ENCODE measurements around the gene AHNAK2.

Gene AHNAK2

DNA sequence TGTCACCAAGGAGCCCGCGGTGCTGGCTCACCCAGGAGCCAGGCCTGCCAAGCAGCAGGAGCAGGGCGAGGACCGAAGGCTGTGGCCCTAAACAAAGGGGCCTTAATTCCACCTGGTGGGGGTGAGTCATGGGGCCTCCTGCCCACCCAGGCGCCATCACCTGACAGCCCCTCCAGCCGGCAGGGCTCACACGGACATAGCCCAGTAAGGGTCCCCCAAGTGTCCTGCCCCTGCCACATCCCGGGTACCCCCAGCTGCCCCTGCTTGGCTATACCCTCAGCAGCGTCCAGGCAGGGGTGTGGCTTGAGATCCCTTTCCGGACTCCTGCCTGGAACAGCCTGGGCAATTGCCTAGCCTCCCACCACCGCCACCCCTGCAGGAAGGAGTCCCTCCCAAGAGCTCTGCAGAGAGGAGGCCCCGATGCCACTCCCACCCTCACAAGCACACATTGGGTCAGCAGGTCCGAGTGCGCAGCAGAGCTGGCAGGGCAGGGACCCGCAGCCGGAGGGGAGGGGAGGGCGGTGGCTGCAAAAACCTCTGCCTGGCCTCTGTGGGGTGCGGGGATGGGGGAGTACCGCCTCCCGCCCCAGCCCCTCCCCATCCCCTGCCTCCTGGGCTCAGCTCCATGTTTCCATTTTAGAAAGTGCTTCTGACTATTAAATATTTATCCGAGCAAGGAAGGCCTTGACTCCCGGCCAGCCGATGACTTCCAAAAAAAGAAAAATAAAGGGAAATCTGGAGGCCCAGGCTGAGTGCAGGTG is 4.6 kb downstream of the AHNAK2 start (continued):
- TF ChIP-seq ZNF629 (tag by site-specific recombination; IDR thresholded peaks at IDR 0.05), result peak; percentile 39; the same call in 1 of the 2 replicates

DNA sequence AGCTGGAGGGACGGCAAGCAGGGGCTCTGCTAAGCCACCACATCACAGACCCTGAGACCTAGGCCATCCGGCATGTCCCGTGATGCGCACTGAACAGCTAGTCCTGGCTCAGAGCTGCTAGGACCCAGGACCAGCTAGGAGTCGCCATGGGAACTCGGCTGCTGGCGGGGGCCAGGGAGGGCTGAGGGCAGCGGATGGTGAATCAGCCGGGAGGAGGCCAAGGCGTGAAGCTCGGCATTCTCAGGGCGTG is 5.1 kb downstream of the AHNAK2 start:
- H3K9me3 ChIP-seq (ENCODE audit: control insufficient read depth, insufficient read depth, low read depth, low read length), result no peaks in the 10 kb centered on the region
- CTCF ChIA-PET, result interaction anchor here (0.6 to 5.9 kb wide), 6 partner anchors 63 to 203 kb away, joined by 3 to 109 read pairs (median 6); no protein-coding TSS in a partner anchor
- peaks cover 16% of the 10 kb centered on the region for H3K4me1 ChIP-seq (ENCODE audit: control insufficient read depth, insufficient read depth, low read length)
- POLR2A ChIA-PET, result interaction anchor here (0.5 to 3.4 kb wide), 7 partner anchors 12 to 204 kb away, joined by 3 to 16 read pairs (median 4); partner anchors contain the start of genes CDCA4 and CLBA1
- H3K27ac ChIP-seq (ENCODE audit: extremely low read depth, low read depth, low read length), result no peak overlapping the region
- no peaks in the 10 kb centered on the region for H3K36me3 ChIP-seq (ENCODE audit: control insufficient read depth in 2 of 2, insufficient read depth in 1 of 2, low read length in 2 of 2)
- no peak overlapping the region for H3K4me3 ChIP-seq (ENCODE audit: low read depth, low read length)
- TF ChIP-seq ZNF146 (tag by site-specific recombination; IDR thresholded peaks at IDR 0.05) (no peak), ZNF626 (tag by site-specific recombination; IDR thresholded peaks at IDR 0.05) (no peak), ZNF560 (tag by site-specific recombination; IDR thresholded peaks at IDR 0.05; ENCODE audit: borderline replicate concordance) (no peak), OVOL3 (tag by site-specific recombination; IDR thresholded peaks at IDR 0.05) (no peak), ZNF777 (tag by site-specific recombination; IDR thresholded peaks at IDR 0.05; ENCODE audit: borderline replicate concordance) (no peak), ZNF416 (tag by site-specific recombination; IDR thresholded peaks at IDR 0.05) (no peak), ZNF660 (tag by site-specific recombination; IDR thresholded peaks at IDR 0.05) (0 out of 2 replicates have a peak, but pooled peaks have one; percentile 48), ZNF621 (tag by site-specific recombination; IDR thresholded peaks at IDR 0.05) (no peak), ZNF221 (tag by site-specific recombination; IDR thresholded peaks at IDR 0.05; ENCODE audit: borderline replicate concordance) (no peak), ZNF311 (tag by site-specific recombination; IDR thresholded peaks at IDR 0.05; ENCODE audit: borderline replicate concordance) (no peak), HOXD13 (CRISPR knock-in tag; IDR thresholded peaks at IDR 0.05; ENCODE audit: borderline replicate concordance) (no peak), HOXC10 (CRISPR knock-in tag; IDR thresholded peaks at IDR 0.05) (no peak), ZNF223 (tag by site-specific recombination; IDR thresholded peaks at IDR 0.05) (no peak), TRIM28 (IDR thresholded peaks at IDR 0.05; ENCODE audit: borderline replicate concordance, low read length) (no peak)
- TF ChIP-seq, protein P1, sequence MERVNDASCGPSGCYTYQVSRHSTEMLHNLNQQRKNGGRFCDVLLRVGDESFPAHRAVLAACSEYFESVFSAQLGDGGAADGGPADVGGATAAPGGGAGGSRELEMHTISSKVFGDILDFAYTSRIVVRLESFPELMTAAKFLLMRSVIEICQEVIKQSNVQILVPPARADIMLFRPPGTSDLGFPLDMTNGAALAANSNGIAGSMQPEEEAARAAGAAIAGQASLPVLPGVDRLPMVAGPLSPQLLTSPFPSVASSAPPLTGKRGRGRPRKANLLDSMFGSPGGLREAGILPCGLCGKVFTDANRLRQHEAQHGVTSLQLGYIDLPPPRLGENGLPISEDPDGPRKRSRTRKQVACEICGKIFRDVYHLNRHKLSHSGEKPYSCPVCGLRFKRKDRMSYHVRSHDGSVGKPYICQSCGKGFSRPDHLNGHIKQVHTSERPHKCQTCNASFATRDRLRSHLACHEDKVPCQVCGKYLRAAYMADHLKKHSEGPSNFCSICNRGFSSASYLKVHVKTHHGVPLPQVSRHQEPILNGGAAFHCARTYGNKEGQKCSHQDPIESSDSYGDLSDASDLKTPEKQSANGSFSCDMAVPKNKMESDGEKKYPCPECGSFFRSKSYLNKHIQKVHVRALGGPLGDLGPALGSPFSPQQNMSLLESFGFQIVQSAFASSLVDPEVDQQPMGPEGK (tag by site-specific recombination; IDR thresholded peaks at IDR 0.05), result peak; percentile 88
- TF ChIP-seq, protein P2, sequence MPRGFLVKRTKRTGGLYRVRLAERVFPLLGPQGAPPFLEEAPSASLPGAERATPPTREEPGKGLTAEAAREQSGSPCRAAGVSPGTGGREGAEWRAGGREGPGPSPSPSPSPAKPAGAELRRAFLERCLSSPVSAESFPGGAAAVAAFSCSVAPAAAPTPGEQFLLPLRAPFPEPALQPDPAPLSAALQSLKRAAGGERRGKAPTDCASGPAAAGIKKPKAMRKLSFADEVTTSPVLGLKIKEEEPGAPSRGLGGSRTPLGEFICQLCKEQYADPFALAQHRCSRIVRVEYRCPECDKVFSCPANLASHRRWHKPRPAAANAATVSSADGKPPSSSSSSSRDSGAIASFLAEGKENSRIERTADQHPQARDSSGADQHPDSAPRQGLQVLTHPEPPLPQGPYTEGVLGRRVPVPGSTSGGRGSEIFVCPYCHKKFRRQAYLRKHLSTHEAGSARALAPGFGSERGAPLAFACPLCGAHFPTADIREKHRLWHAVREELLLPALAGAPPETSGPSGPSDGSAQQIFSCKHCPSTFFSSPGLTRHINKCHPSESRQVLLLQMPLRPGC (tag by site-specific recombination; IDR thresholded peaks at IDR 0.05), result no peak
- TF ChIP-seq, protein P3, sequence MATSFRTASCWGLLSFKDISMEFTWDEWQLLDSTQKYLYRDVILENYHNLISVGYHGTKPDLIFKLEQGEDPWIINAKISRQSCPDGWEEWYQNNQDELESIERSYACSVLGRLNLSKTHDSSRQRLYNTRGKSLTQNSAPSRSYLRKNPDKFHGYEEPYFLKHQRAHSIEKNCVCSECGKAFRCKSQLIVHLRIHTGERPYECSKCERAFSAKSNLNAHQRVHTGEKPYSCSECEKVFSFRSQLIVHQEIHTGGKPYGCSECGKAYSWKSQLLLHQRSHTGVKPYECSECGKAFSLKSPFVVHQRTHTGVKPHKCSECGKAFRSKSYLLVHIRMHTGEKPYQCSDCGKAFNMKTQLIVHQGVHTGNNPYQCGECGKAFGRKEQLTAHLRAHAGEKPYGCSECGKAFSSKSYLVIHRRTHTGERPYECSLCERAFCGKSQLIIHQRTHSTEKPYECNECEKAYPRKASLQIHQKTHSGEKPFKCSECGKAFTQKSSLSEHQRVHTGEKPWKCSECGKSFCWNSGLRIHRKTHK (tag by site-specific recombination; IDR thresholded peaks at IDR 0.05), result no peak
- TF ChIP-seq, protein P4, sequence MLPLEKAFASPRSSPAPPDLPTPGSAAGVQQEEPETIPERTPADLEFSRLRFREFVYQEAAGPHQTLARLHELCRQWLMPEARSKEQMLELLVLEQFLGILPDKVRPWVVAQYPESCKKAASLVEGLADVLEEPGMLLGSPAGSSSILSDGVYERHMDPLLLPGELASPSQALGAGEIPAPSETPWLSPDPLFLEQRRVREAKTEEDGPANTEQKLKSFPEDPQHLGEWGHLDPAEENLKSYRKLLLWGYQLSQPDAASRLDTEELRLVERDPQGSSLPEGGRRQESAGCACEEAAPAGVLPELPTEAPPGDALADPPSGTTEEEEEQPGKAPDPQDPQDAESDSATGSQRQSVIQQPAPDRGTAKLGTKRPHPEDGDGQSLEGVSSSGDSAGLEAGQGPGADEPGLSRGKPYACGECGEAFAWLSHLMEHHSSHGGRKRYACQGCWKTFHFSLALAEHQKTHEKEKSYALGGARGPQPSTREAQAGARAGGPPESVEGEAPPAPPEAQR (tag by site-specific recombination; IDR thresholded peaks at IDR 0.05), result no peak
- TF ChIP-seq, protein P5, sequence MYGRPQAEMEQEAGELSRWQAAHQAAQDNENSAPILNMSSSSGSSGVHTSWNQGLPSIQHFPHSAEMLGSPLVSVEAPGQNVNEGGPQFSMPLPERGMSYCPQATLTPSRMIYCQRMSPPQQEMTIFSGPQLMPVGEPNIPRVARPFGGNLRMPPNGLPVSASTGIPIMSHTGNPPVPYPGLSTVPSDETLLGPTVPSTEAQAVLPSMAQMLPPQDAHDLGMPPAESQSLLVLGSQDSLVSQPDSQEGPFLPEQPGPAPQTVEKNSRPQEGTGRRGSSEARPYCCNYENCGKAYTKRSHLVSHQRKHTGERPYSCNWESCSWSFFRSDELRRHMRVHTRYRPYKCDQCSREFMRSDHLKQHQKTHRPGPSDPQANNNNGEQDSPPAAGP (tag by site-specific recombination; IDR thresholded peaks at IDR 0.05), result no peak
- TF ChIP-seq, protein P6, sequence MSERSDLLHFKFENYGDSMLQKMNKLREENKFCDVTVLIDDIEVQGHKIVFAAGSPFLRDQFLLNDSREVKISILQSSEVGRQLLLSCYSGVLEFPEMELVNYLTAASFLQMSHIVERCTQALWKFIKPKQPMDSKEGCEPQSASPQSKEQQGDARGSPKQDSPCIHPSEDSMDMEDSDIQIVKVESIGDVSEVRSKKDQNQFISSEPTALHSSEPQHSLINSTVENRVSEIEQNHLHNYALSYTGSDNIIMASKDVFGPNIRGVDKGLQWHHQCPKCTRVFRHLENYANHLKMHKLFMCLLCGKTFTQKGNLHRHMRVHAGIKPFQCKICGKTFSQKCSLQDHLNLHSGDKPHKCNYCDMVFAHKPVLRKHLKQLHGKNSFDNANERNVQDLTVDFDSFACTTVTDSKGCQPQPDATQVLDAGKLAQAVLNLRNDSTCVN (tag by site-specific recombination; optimal IDR thresholded peaks at IDR 0.05), result peak; percentile 10
- TF ChIP-seq, protein P7, sequence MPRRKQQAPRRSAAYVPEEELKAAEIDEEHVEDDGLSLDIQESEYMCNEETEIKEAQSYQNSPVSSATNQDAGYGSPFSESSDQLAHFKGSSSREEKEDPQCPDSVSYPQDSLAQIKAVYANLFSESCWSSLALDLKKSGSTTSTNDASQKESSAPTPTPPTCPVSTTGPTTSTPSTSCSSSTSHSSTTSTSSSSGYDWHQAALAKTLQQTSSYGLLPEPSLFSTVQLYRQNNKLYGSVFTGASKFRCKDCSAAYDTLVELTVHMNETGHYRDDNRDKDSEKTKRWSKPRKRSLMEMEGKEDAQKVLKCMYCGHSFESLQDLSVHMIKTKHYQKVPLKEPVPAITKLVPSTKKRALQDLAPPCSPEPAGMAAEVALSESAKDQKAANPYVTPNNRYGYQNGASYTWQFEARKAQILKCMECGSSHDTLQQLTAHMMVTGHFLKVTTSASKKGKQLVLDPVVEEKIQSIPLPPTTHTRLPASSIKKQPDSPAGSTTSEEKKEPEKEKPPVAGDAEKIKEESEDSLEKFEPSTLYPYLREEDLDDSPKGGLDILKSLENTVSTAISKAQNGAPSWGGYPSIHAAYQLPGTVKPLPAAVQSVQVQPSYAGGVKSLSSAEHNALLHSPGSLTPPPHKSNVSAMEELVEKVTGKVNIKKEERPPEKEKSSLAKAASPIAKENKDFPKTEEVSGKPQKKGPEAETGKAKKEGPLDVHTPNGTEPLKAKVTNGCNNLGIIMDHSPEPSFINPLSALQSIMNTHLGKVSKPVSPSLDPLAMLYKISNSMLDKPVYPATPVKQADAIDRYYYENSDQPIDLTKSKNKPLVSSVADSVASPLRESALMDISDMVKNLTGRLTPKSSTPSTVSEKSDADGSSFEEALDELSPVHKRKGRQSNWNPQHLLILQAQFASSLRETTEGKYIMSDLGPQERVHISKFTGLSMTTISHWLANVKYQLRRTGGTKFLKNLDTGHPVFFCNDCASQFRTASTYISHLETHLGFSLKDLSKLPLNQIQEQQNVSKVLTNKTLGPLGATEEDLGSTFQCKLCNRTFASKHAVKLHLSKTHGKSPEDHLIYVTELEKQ (tag by site-specific recombination; IDR thresholded peaks at IDR 0.05; ENCODE audit: borderline replicate concordance), result no peak; the same call in 1 of the 2 replicates

Measured in HEK293 (cell line).